Trophoblast cell (in vitro differentiated cells and primary cell): ENCODE results near the gene MAN2B1.

Source experiments
- DNase-seq, 2 donors: peaks; one replicate each; pipeline ENCODE4 v3.0.0-alpha.2; 2016
- H2AFZ ChIP-seq: 2 replicates; pipeline ENCODE4 v1.6.1; 2013; ENCODE audit warnings: low read length, moderate library complexity, mild to moderate bottlenecking; ENCODE audit not compliant: insufficient read depth, poor library complexity
- H2AK5ac ChIP-seq: 2 replicates; pipeline ENCODE4 v1.6.1; 2013; ENCODE audit warnings: mild to moderate bottlenecking, low read length
- H2BK120ac ChIP-seq: 2 replicates; pipeline ENCODE4 v1.6.1; 2013; ENCODE audit warnings: low read length, mild to moderate bottlenecking, moderate library complexity; ENCODE audit not compliant: insufficient read depth, poor library complexity
- H2BK12ac ChIP-seq: 2 replicates; pipeline ENCODE4 v1.6.1; 2013; ENCODE audit warnings: mild to moderate bottlenecking, low read length, moderate library complexity
- H2BK5ac ChIP-seq: 2 replicates; pipeline ENCODE4 v1.6.1; 2013; ENCODE audit warnings: low read length, low read depth, moderate library complexity, mild to moderate bottlenecking; ENCODE audit not compliant: poor library complexity
- H3K14ac ChIP-seq: 2 replicates; pipeline ENCODE4 v1.6.1; 2013; ENCODE audit warnings: mild to moderate bottlenecking, low read length
- H3K18ac ChIP-seq: 2 replicates; pipeline ENCODE4 v1.6.1; 2013; ENCODE audit warnings: mild to moderate bottlenecking, low read length
- H3K23ac ChIP-seq: 2 replicates; pipeline ENCODE4 v1.6.1; 2013; ENCODE audit warnings: low read length
- H3K27ac ChIP-seq: 2 replicates; pipeline ENCODE4 v1.5.1; 2013; ENCODE audit warnings: low read depth, mild to moderate bottlenecking, inconsistent platforms, low read length, moderate library complexity
- H3K27me3 ChIP-seq: 2 replicates; pipeline ENCODE4 v1.6.1; 2013; ENCODE audit warnings: inconsistent platforms, mild to moderate bottlenecking, low read length, moderate library complexity; ENCODE audit not compliant: insufficient read depth
- H3K36me3 ChIP-seq, 2 experiments: 1 replicate in 1 of 2; 2 replicates in 1 of 2; pipeline ENCODE4 v1.6.1; 2013; ENCODE audit warnings: low read length in 2 of 2, mild to moderate bottlenecking in 2 of 2, moderate library complexity in 1 of 2; ENCODE audit not compliant: insufficient read depth in 2 of 2, control insufficient read depth in 1 of 2
- H3K4ac ChIP-seq: 2 replicates; pipeline ENCODE4 v1.6.1; 2013; ENCODE audit warnings: low read depth, mild to moderate bottlenecking, low read length, moderate library complexity
- H3K4me1 ChIP-seq, 2 experiments: 1 replicate in 1 of 2; 2 replicates in 1 of 2; pipeline ENCODE4 v1.6.1; 2013; ENCODE audit warnings: low read length in 2 of 2, mild to moderate bottlenecking in 2 of 2, moderate library complexity in 1 of 2; ENCODE audit not compliant: insufficient read depth in 2 of 2, control insufficient read depth in 1 of 2
- H3K4me2 ChIP-seq: 2 replicates; pipeline ENCODE4 v1.6.1; 2013; ENCODE audit warnings: inconsistent platforms, mild to moderate bottlenecking, low read length, moderate library complexity
- H3K4me3 ChIP-seq: 2 replicates; pipeline ENCODE4 v1.5.1; 2013; ENCODE audit warnings: mild to moderate bottlenecking, low read depth, low read length, inconsistent platforms
- H3K79me1 ChIP-seq: one replicate; pipeline ENCODE4 v1.6.1; 2013; ENCODE audit warnings: low read length
- H3K79me2 ChIP-seq: 2 replicates; pipeline ENCODE4 v1.6.1; 2013; ENCODE audit warnings: low read length, mild to moderate bottlenecking; ENCODE audit not compliant: control insufficient read depth, insufficient read depth, poor library complexity
- H3K9ac ChIP-seq: 2 replicates; pipeline ENCODE4 v1.6.1; 2013; ENCODE audit warnings: mild to moderate bottlenecking, low read length
- H3K9me3 ChIP-seq: 2 replicates; pipeline ENCODE4 v1.6.1; 2013; ENCODE audit warnings: low read depth, mild to moderate bottlenecking, control low read depth, inconsistent platforms, low read length; ENCODE audit not compliant: insufficient read depth
- H4K12ac ChIP-seq: 2 replicates; pipeline ENCODE4 v1.6.1; 2013; ENCODE audit warnings: low read depth, mild to moderate bottlenecking, low read length, moderate library complexity
- H4K8ac ChIP-seq: 2 replicates; pipeline ENCODE4 v1.6.1; 2013; ENCODE audit warnings: low read depth, mild to moderate bottlenecking, low read length, moderate library complexity
- H4K91ac ChIP-seq: one replicate; pipeline ENCODE4 v1.6.1; 2013; ENCODE audit warnings: low read depth, mild to moderate bottlenecking, low read length, moderate library complexity
- WGBS: extraction: QIAGEN DNeasy Blood & Tissue Kit; methylation state at CpG from one replicate; pipeline ENCODE4 v1.1.7; 2013; ENCODE audit warnings: missing lambda C conversion rate; ENCODE audit not compliant: insufficient read length, insufficient coverage; ENCODE audit errors: extremely low coverage; 5-methylcytosine and 5-hydroxymethylcytosine counted together

Gene MAN2B1

GRCh38 chr19:12629215-12629614 lies 37.3 kb downstream of the MAN2B1 start:
- Histone ChIP-seq H4K91ac (no peak overlapping the region), H3K27me3 (no peaks in the 10 kb centered on the region), H3K9ac (no peak overlapping the region), H3K27ac (no peak overlapping the region), H3K4me2 (no peak overlapping the region), H3K9me3 (peaks cover 17% of the 10 kb centered on the region), H3K14ac (no peak overlapping the region), H3K79me1 (no peaks in the 10 kb centered on the region), H2BK5ac (no peak overlapping the region), H2AK5ac (no peak overlapping the region), H2BK120ac (no peak overlapping the region), H2AFZ (no peak overlapping the region), H3K4me1 (no peaks in the 10 kb centered on the region), H4K12ac (no peak overlapping the region), H3K36me3 (peaks cover 40 to 57% of the 10 kb centered on the region in 2 experiments), H3K23ac (no peak overlapping the region), H3K4me3 (no peak overlapping the region), H3K4ac (no peak overlapping the region), H2BK12ac (no peak overlapping the region), H3K18ac (no peak overlapping the region), H3K79me2 (no peaks in the 10 kb centered on the region), H4K8ac (no peak overlapping the region)
- DNase-seq = no peak
- WGBS = no CpG with 5 or more reads among the region's 7 CpGs

GRCh38 chr19:12628040-12629022 lies 38.2 kb downstream of the MAN2B1 start:
- Histone ChIP-seq H2BK12ac (no peak overlapping the region), H3K18ac (no peak overlapping the region), H3K9ac (no peak overlapping the region), H4K12ac (no peak overlapping the region), H3K4me1 (no peaks in the 10 kb centered on the region), H3K36me3 (peaks cover 45 to 64% of the 10 kb centered on the region in 2 experiments), H3K4me2 (no peak overlapping the region), H3K9me3 (peaks cover 17% of the 10 kb centered on the region), H3K23ac (no peak overlapping the region), H2BK5ac (no peak overlapping the region), H4K8ac (no peak overlapping the region), H3K4ac (no peak overlapping the region), H3K79me2 (no peaks in the 10 kb centered on the region), H3K27me3 (no peaks in the 10 kb centered on the region), H2BK120ac (no peak overlapping the region), H3K4me3 (no peak overlapping the region), H2AFZ (no peak overlapping the region), H2AK5ac (no peak overlapping the region), H3K14ac (no peak overlapping the region), H4K91ac (no peak overlapping the region), H3K79me1 (no peaks in the 10 kb centered on the region), H3K27ac (no peak overlapping the region)
- DNase-seq = no peak
- no CpG with 5 or more reads among the region's 17 CpGs for WGBS

GRCh38 chr19:12626958-12627357 lies 39.6 kb downstream of the MAN2B1 start:
- Histone ChIP-seq H3K27ac (no peak overlapping the region), H3K36me3 (peaks cover 46 to 66% of the 10 kb centered on the region in 2 experiments), H2BK120ac (no peak overlapping the region), H3K14ac (no peak overlapping the region), H3K18ac (no peak overlapping the region), H2BK12ac (no peak overlapping the region), H2BK5ac (no peak overlapping the region), H3K23ac (no peak overlapping the region), H4K8ac (no peak overlapping the region), H3K4me2 (no peak overlapping the region), H3K4me1 (no peaks in the 10 kb centered on the region), H3K4me3 (peak overlapping the region; percentile 20), H3K27me3 (no peaks in the 10 kb centered on the region), H3K9ac (no peak overlapping the region), H4K12ac (no peak overlapping the region), H2AFZ (no peak overlapping the region), H3K4ac (no peak overlapping the region), H3K79me2 (no peaks in the 10 kb centered on the region), H2AK5ac (no peak overlapping the region), H4K91ac (no peak overlapping the region), H3K9me3 (peaks cover 17% of the 10 kb centered on the region), H3K79me1 (no peaks in the 10 kb centered on the region)
- no CpG with 5 or more reads among the region's 8 CpGs for WGBS
- DNase-seq = peak; percentile 11 to 45

GRCh38 chr19:12623361-12624031 lies 43.0 kb downstream of the MAN2B1 start:
- H3K79me2 ChIP-seq = peaks cover 2% of the 10 kb centered on the region
- no peaks in the 10 kb centered on the region for H3K4me1 ChIP-seq
- H3K4me3 ChIP-seq = no peak overlapping the region
- no peak overlapping the region for H3K23ac ChIP-seq
- H2BK120ac ChIP-seq = no peak overlapping the region
- H3K27me3 ChIP-seq = no peaks in the 10 kb centered on the region
- no CpG with 5 or more reads among the region's 4 CpGs for WGBS
- peaks cover 13% of the 10 kb centered on the region for H3K9me3 ChIP-seq
- H4K12ac ChIP-seq = no peak overlapping the region
- H3K18ac ChIP-seq = no peak overlapping the region
- H4K91ac ChIP-seq = no peak overlapping the region
- no peak overlapping the region for H3K14ac ChIP-seq
- no peak overlapping the region for H3K4me2 ChIP-seq
- H2BK12ac ChIP-seq = no peak overlapping the region
- no peak overlapping the region for H3K9ac ChIP-seq
- no peak overlapping the region for H2AK5ac ChIP-seq
- DNase-seq = no peak
- H4K8ac ChIP-seq = no peak overlapping the region
- no peaks in the 10 kb centered on the region for H3K79me1 ChIP-seq
- no peak overlapping the region for H3K27ac ChIP-seq
- H3K36me3 ChIP-seq = peaks cover 39 to 49% of the 10 kb centered on the region in 2 experiments
- no peak overlapping the region for H3K4ac ChIP-seq
- H2BK5ac ChIP-seq = no peak overlapping the region
- no peak overlapping the region for H2AFZ ChIP-seq
